ENCODE data around the gene MAML3.
A peak's percentile ranks its signal among the peaks of the same experiment; 100 is the strongest.

Gene MAML3

DNA sequence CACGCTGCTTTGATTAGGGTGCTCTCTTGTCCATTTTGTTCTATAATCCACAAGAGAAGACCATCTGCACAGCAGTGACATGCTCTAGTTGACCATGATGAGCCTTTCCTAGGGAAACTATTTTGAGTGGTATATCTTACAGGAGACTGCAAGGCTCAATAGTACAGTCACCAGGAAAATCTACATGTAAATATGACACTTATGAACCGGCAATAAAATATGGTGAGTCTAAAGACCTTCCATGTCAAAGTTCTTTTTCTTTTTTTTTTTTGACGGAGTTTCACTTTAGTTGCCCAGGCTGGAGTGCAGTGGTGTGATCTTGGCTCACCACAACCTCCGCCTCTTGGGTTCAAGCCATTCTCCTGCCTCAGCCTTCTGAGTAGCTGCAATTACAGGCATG lies 384.6 kb downstream of the MAML3 start:
- DNase-seq = no peak

GRCh38 chr4:139768896-139769295 lies 385.1 kb downstream of the MAML3 start:
- DNase-seq = no peak

- no peak for DNase-seq
Measured at GRCh38 chr4:139768366-139768765, 385.6 kb downstream of the MAML3 start.

- no peak for DNase-seq
Measured at GRCh38 chr4:139767585-139767984, 386.4 kb downstream of the MAML3 start.

DNA sequence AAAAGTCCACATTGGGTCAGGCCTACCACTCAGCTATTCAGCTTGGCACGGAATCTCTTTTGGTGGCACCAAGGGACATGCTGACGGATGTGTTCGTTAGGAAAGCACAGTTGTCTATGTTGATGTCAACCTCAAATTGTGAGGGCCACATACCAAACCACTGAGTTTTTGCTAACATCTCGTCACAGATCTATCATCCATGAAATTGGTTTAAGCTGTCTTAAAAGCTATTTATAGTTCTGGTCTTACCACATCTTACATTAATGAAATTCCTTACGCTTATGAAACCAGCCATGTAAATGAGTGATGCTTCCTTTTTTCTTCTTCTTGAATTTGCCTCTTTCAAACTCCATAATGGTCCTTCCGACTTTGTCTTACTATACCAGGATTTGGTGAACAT lies 386.8 kb downstream of the MAML3 start:
- DNase-seq = no peak

DNA sequence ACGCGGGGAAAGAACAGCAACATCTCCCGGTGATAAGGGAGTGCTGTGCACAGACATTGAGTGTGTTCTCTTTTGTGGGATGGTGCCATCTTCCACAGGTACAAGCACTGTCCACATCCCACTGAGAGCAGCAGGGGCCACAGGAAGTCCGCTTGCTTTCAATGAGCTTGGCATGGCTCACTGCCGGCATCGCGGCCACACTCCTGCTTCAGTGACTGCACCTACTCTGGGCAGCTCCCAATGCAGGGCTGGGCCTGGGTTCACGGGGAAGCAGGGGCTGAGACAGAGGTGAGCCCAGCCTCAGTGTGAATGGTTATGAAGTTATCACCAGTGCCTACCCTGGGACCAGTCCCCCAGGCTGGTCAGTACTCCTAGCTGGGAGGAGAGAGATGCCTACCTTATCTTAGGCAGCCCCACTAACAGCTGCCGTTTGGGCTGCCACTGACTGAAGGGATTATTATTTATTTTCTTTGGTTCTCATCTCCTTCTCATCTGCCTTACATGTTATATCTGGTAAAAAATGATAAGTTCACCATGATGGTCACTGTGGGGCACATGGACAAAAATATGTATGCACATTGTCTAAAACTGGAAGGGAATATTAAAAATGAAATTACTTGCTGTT lies 389.2 kb downstream of the MAML3 start:
- DNase-seq = peak; percentile 76

- peak; percentile 63 for DNase-seq
Measured at GRCh38 chr4:139764182-139764581, 389.8 kb downstream of the MAML3 start.

- DNase-seq = peak; percentile 62
Measured at GRCh38 chr4:139763672-139764071, 390.3 kb downstream of the MAML3 start.

DNA sequence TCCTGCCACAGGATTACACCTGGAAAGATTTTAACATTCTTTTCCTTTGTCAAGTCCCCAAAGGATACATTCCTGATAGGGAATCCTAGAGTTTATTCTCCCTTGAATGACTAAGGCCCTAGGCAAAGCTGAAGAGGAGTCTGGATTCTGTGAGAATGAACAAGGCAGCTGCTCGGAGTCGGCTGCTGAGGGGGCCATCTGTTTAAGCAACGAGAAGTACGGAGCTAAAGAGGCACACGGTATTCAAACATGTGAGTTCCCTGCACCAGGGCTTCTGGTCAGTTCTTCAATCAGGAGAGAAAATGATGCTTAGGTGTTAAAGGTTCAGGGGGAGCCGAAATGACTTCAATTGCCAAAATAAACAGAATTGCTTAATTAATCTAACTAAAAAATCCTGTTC lies 390.8 kb downstream of the MAML3 start:
- DNase-seq = no peak

DNA sequence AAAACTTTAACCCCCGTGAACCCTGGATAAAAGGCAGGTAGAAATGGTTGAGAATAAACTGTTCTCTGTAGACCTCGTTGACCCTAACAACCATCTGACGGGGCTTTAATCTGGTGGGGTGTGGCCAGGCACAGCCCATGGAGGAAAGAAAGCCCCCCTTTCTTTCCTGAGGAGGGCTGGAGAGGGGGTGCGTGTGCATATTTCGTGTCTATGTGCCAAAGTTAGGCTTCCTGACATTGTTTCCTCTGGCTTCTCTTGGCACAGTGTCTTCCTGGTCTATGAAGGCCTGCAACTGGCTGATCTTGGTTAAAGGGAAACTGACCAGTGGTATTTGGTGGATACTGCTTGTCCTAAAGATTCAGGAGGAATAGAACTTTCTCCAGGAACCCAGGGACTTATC lies 391.3 kb downstream of the MAML3 start:
- DNase-seq = peak; percentile 37

GRCh38 chr4:139761461-139761860 lies 392.5 kb downstream of the MAML3 start:
- peak; percentile 71 for DNase-seq

DNA sequence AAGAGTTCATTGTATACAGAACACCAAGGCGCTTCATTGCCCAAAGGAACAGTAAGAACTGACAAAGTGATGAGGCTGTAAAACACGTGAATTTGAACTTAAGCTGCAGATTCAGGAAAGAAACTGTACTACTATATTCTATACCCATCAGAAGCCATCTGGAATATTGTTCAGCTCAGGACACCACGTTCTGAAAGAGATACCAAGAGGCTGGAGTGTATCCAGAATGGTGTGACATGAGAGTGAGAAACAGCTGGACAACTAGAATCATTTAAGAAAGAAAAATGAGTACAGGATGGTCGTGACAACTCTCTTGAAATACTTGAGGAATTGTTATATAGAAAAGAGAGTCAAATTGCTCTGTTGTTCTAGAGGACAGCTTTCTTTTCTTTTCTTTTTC lies 393.4 kb downstream of the MAML3 start:
- no peak for DNase-seq

GRCh38 chr4:139759097-139759496 lies 394.9 kb downstream of the MAML3 start:
- no peak for DNase-seq

GRCh38 chr4:139756391-139757180 lies 397.4 kb downstream of the MAML3 start:
- DNase-seq = peak; percentile 50

DNA sequence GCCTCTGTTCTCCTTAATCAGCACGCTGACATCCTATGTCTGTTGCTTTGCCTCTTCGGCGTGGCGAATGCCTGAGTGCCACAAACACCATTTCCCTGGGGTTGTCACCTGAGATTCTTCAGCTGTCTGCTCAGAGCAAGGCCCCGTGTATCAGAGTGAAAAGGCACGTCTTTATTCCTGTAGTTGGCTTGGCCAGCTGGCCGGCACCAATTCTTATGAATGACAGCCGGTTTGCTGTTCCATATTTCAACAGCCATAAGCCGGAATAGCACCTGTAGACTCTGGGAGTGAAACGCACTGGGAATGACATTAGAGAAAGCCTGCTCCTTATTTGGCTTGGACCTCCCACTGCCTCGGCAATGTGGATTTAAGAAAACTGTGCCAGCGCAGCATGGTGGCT lies 399.0 kb downstream of the MAML3 start:
- no peak for DNase-seq

- no peak for DNase-seq
Measured at GRCh38 chr4:139753686-139754085, 400.3 kb downstream of the MAML3 start.

DNA sequence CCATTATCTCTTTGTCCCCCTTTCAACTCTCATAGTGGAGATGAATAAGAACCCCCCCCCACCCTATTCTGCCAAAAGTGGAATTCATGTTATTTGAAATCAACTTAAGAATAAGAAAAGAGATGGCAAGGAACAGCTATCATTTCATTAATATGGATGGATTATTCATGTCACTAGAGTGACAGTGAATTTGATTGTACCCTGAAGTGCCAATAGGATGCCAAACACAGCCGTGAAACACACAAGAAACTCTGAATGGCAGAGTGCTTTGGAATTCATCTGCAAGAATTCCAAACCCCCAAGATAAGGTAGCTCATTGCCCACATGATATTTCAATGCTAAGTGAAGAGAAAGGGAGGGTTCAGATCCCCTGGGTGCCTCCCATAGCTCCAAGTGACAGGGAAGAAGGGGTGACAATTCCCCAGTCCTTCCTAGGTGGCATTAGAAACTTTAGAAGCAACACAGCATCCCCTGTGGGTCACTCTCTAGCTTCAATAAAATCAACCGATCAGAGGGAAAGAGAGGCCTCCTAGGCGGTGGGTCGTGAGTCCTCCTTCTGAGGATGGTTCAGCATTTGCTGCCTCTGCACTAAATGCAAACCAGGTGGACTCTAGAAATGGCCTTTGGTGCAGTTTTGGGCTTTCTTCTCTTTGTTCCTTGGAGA lies 404.0 kb downstream of the MAML3 start:
- DNase-seq = no peak

GRCh38 chr4:139749338-139749737 lies 404.6 kb downstream of the MAML3 start:
- DNase-seq = peak; percentile 43

- no peak for DNase-seq
Measured at GRCh38 chr4:139746431-139747171, 407.4 kb downstream of the MAML3 start.

DNA sequence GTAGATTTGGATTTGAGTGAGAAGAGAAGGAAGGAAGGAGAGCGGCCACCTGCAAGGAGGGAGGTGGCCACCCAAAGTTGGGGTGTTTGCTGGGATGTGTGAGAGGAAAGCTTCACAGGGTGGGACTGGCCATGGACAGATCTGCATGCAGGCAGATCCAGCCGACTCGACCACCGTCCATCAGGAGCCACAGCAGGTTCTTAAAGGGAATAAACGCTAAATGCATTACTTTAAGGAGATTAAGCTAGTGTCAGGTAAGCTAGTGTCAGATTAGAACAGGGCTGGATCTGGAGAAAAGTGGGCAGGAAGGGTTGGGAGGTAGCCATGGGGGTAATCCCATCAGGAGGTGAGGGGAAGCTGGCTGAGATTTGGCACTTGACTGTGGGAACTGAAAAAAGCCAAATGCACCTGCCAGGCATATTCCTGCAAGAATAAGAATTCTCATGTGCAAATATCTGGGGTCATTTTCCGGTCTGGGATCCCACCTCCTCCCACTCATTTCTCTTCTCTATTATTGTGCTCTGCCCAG lies 408.8 kb downstream of the MAML3 start:
- DNase-seq = no peak

GRCh38 chr4:139744232-139744631 lies 409.8 kb downstream of the MAML3 start:
- no peak for DNase-seq

- no peak for DNase-seq
Measured at GRCh38 chr4:139743027-139743426, 411.0 kb downstream of the MAML3 start.

DNA sequence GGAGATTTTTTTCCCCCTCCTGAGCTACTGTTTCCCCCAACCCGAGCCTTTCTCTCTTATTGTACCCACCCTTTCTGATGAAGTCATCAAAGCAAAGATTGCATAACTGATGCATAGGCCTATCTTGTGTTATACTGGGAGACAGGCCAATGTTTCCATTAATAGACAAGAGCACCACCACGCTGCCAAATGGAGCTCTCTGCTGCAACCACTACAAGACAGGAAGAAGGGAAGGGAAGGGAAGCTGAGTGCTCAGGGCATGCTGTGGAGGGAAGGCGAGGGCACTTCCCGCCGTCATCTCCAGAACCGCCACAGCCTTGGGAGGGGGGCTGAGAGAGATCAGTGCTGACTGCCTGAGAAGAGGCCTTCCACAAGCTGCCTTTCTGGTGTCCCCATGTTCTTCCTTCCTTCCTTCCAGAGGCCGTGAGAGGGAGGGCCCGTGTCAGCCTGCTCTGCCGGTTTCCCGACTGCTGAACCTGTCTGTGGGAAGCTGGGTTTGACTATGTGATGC lies 413.4 kb downstream of the MAML3 start:
- peak; percentile 74 for DNase-seq

All from hematopoietic multipotent progenitor cell treated with erythropoietin and hydrocortisone succinate and interleukin-3 and kit ligand, for 4 days (in vitro differentiated cells).